Natural killer cell (primary cell): ENCODE results near the gene RAB21. TPM values are rescaled to one million over a fixed set of nuclear protein-coding genes. Genes with fewer than 3 reads are reported as not detected.

Source experiments
- ATAC-seq, 3 donors: fragments of 150-1000 bp in 2 of 3; fragments of 200-7000 bp in 1 of 3; cut with Tn5 transposase; 1 replicate in 1 of 3; 2 replicates in 2 of 3; pipeline ENCODE4 v1.10.0; 2021; ENCODE audit warnings: mild to moderate bottlenecking in 2 of 3, moderate library complexity in 2 of 3
- DNase-seq, 2 donors: peaks; one replicate each; pipeline versions ENCODE4 v3.0.0 to v3.0.0-alpha.2; 2013 to 2021; ENCODE audit warnings: mixed read lengths in 1 of 2
- H3K27ac ChIP-seq: one replicate; pipeline ENCODE4 v1.5.1; 2013; ENCODE audit warnings: mild to moderate bottlenecking, low read length
- H3K27me3 ChIP-seq: one replicate; pipeline ENCODE4 v1.6.1; 2013; ENCODE audit warnings: low read length; ENCODE audit not compliant: control insufficient read depth, insufficient read depth
- H3K36me3 ChIP-seq: one replicate; pipeline ENCODE4 v1.6.1; 2013; ENCODE audit warnings: low read length; ENCODE audit not compliant: control insufficient read depth, insufficient read depth
- H3K4me1 ChIP-seq: one replicate; pipeline ENCODE4 v1.6.1; 2013; ENCODE audit warnings: low read length; ENCODE audit not compliant: control insufficient read depth, insufficient read depth
- H3K4me3 ChIP-seq: one replicate; pipeline ENCODE4 v1.5.1; 2013; ENCODE audit warnings: low read length
- H3K9me3 ChIP-seq: one replicate; pipeline ENCODE4 v1.6.1; 2013; ENCODE audit warnings: low read length; ENCODE audit not compliant: control insufficient read depth, insufficient read depth
- H3K27ac Mint-ChIP-seq, 2 donors: one replicate each; pipeline ENCODE4 v1.8.0; 2022; ENCODE audit warnings: mild to moderate bottlenecking in 2 of 2, mixed read lengths in 2 of 2, moderate library complexity in 1 of 2
- H3K27me3 Mint-ChIP-seq, 2 donors: one replicate each; pipeline ENCODE4 v1.8.0; 2022; ENCODE audit warnings: low read depth in 2 of 2, mixed read lengths in 2 of 2
- H3K36me3 Mint-ChIP-seq: one replicate; pipeline ENCODE4 v1.8.0; 2022; ENCODE audit warnings: mixed read lengths
- H3K4me1 Mint-ChIP-seq, 2 donors: one replicate each; pipeline ENCODE4 v1.8.0; 2022; ENCODE audit warnings: mixed read lengths in 2 of 2
- H3K4me3 Mint-ChIP-seq: one replicate; pipeline ENCODE4 v1.8.0; 2022; ENCODE audit warnings: mild to moderate bottlenecking, moderate library complexity, mixed read lengths
- H3K9me3 Mint-ChIP-seq, 2 donors: one replicate each; pipeline ENCODE4 v1.8.0; 2022; ENCODE audit warnings: mixed read lengths in 2 of 2
- CTCF ChIP-seq: fragments of 200-600 bp; IDR thresholded peaks from one replicate; pipeline ENCODE4 v1.8.0; 2022; ENCODE audit warnings: antibody characterized with exemption
- WGBS: methylation state at CpG from one replicate; pipeline ENCODE4 v1.1.7; 2013; ENCODE audit warnings: missing lambda C conversion rate; ENCODE audit not compliant: insufficient coverage; 5-methylcytosine and 5-hydroxymethylcytosine counted together
- intact Hi-C: fragments of 100-400 bp; cut with micrococcal nuclease; formaldehyde crosslinking; loops from one replicate; pipeline ENCODE4 v1.14.2; 2022
- total RNA-seq, 4 donors: library from RNA; stranded (reverse); fragments of 120-200 nt in 1 of 4; gene quantifications; one replicate each; pipeline versions ENCODE4 v1.2.3 to v1.2.4, GENCODE V29; 2013 to 2022

Gene RAB21
- total RNA-seq, 3 donors from 2014 or later (not counting 1 experiment from before 2014, with no cell fraction given) = 62.5 to 84.9 (median 68.7) TPM

- Histone ChIP-seq H3K4me1 (peaks cover 13% of the 10 kb centered on the region), H3K36me3 (peaks cover 2% of the 10 kb centered on the region), H3K4me3 (peak overlapping the region; percentile 87), H3K9me3 (no peaks in the 10 kb centered on the region), H3K27me3 (no peaks in the 10 kb centered on the region), H3K27ac (peak overlapping the region; percentile 99)
- intact Hi-C loops = no loop called here
- Mint-ChIP-seq H3K36me3 (no peaks in the 10 kb centered on the region), H3K4me1 (peaks cover 35 to 40% of the 10 kb centered on the region in 2 donors), H3K27me3 (peaks cover 0 to 6% of the 10 kb centered on the region in 2 donors), H3K9me3 (no peaks in the 10 kb centered on the region), H3K4me3 (peak overlapping the region; percentile 96), H3K27ac (peak overlapping the region; percentile 97)
- ATAC-seq (peak; percentile 17 to 36 (median 24)), DNase-seq (peak; percentile 19 to 30)
- no peak for TF ChIP-seq CTCF
- WGBS = 2% methylated on average over 20 of the region's 20 CpGs
Observed at GRCh38 chr12:71840231-71840847, 85.7 kb downstream of the RAB21 start.

GRCh38 chr12:71846322-71846940, 91.8 kb downstream of the RAB21 start:
- Histone ChIP-seq H3K4me3 (no peak overlapping the region), H3K27me3 (no peaks in the 10 kb centered on the region), H3K9me3 (no peaks in the 10 kb centered on the region), H3K4me1 (no peaks in the 10 kb centered on the region), H3K36me3 (no peaks in the 10 kb centered on the region), H3K27ac (no peak overlapping the region)
- Mint-ChIP-seq H3K9me3 (no peaks in the 10 kb centered on the region), H3K36me3 (no peaks in the 10 kb centered on the region), H3K4me1 (peaks cover 9 to 19% of the 10 kb centered on the region in 2 donors), H3K27ac (no peak overlapping the region), H3K27me3 (no peaks in the 10 kb centered on the region), H3K4me3 (no peak overlapping the region)
- ATAC-seq (peak; percentile 50 to 54 (median 53)), DNase-seq (peak in 1 of 2 donors; percentile 66)
- intact Hi-C loops = loop anchor here (1.0 kb wide), 1 partner anchor 66 kb away; no protein-coding TSS in a partner anchor
- TF ChIP-seq CTCF = peak; percentile 52
- WGBS = 96% methylated on average over 3 of the region's 3 CpGs

GRCh38 chr12:71848212-71848611, 93.5 kb downstream of the RAB21 start:
- ATAC-seq (no peak), DNase-seq (no peak)
- TF ChIP-seq CTCF = no peak
- Mint-ChIP-seq H3K4me1 (peaks cover 11 to 18% of the 10 kb centered on the region in 2 donors), H3K27ac (no peak overlapping the region), H3K9me3 (peaks cover 3 to 5% of the 10 kb centered on the region in 2 donors), H3K36me3 (peaks cover 9% of the 10 kb centered on the region), H3K4me3 (no peak overlapping the region), H3K27me3 (no peaks in the 10 kb centered on the region)
- Histone ChIP-seq H3K27me3 (no peaks in the 10 kb centered on the region), H3K9me3 (peaks cover 8% of the 10 kb centered on the region), H3K36me3 (no peaks in the 10 kb centered on the region), H3K4me1 (no peaks in the 10 kb centered on the region), H3K27ac (no peak overlapping the region), H3K4me3 (no peak overlapping the region)
- intact Hi-C loops = no loop called here
